Gastroesophageal sphincter (tissue), 4 donors: ENCODE measurements around the gene PON1. TPM values are rescaled to one million over a fixed set of nuclear protein-coding genes. Genes with fewer than 3 reads are reported as not detected.

Experiments
- ATAC-seq: fragments of 150-250 bp; one replicate; pipeline ENCODE4 v1.9.1; 2016; ENCODE audit warnings: mild to moderate bottlenecking, moderate library complexity
- H3K27ac ChIP-seq, 4 donors: fragments of 200-600 bp; sonication (generic) in 3 of 4; 1 replicate in 3 of 4; 2 replicates in 1 of 4; pipeline ENCODE4 v1.5.1; 2016 to 2019
- H3K27me3 ChIP-seq: fragments of 200-600 bp; sonication (generic); one replicate; pipeline ENCODE4 v1.5.1; 2019
- H3K36me3 ChIP-seq, 2 donors: fragments of 200-600 bp; sonication (generic); one replicate each; pipeline ENCODE4 v1.5.1; 2019; ENCODE audit warnings: control low read depth in 1 of 2
- H3K4me1 ChIP-seq, 3 donors: fragments of 200-600 bp; sonication (generic); 1 replicate in 2 of 3; 2 replicates in 1 of 3; pipeline ENCODE4 v1.5.1; 2016 to 2019; ENCODE audit warnings: control low read depth in 2 of 3
- H3K4me3 ChIP-seq, 2 donors: fragments of 200-600 bp; sonication (generic); one replicate each; pipeline ENCODE4 v1.5.1; 2019; ENCODE audit warnings: mild to moderate bottlenecking in 1 of 2, moderate library complexity in 1 of 2
- H3K9me3 ChIP-seq, 3 donors: fragments of 200-600 bp; sonication (generic); one replicate each; pipeline ENCODE4 v1.5.1; 2017 to 2019; ENCODE audit warnings: control low read depth in 2 of 3
- EP300 ChIP-seq: sonication (generic); formaldehyde crosslinking; IDR thresholded peaks from one replicate; pipeline ENCODE4 v1.6.1; 2017; ENCODE audit warnings: antibody characterized with exemption, mild to moderate bottlenecking
- POLR2A ChIP-seq, 2 donors: fragments of 450-650 bp; IDR thresholded peaks; one replicate each; pipeline ENCODE4 v1.6.1; 2017; ENCODE audit warnings: antibody characterized with exemption in 2 of 2, mild to moderate bottlenecking in 2 of 2, moderate library complexity in 1 of 2
- POLR2AphosphoS5 ChIP-seq: sonication (generic); formaldehyde crosslinking; IDR thresholded peaks from one replicate; pipeline ENCODE4 v1.6.1; 2017; ENCODE audit warnings: antibody characterized with exemption
- WGBS, 2 donors: methylation state at CpG; one replicate each; pipeline ENCODE4 v1.1.5; 2018; ENCODE audit warnings: low coverage in 1 of 2; 5-methylcytosine and 5-hydroxymethylcytosine counted together
- total RNA-seq, 4 donors: library from RNA; depleted of rRNA; stranded (reverse); fragments of >200 nt; gene quantifications; one replicate each; pipeline ENCODE4 v1.1.0, GENCODE V29; 2016
- TF ChIP-seq, protein P1 (sequence below), 4 experiments: fragments of 200-600 bp in 2 of 4; fragments of 450-650 bp in 2 of 4; sonication (generic) in 1 of 4; IDR thresholded peaks; one replicate each; pipeline ENCODE4 v1.5.1; 2017 to 2019; ENCODE audit warnings: antibody characterized with exemption in 4 of 4, mild to moderate bottlenecking in 2 of 4, moderate library complexity in 2 of 4

PON1 gene
- total RNA-seq, 4 donors from 2014 or later, result not detected

DNA sequence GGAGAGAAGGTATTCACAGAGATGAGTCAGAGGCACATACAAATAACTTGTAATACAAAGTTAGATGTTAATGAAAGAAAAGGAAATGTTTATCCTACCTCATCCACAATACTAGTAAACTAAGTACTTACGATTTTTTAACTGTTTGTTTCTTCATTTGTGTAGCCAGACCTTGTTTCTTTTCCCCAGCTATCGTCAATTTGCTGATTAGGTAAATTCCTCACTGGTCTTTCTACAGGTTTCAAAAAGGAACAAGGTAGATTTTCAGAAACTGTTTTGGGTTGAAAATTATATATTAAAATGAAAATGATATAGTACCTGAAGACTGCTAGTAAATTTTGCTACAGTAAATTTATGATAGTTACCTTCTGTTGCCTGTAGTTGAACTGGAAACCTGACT, 56.6 kb downstream of the PON1 start:
- peaks cover 0 to 18% of the 10 kb centered on the region in 2 donors for H3K36me3 ChIP-seq
- H3K9me3 ChIP-seq, result no peaks in the 10 kb centered on the region
- TF ChIP-seq POLR2A (IDR thresholded peaks at IDR 0.05), result no peak
- TF ChIP-seq, protein P1, sequence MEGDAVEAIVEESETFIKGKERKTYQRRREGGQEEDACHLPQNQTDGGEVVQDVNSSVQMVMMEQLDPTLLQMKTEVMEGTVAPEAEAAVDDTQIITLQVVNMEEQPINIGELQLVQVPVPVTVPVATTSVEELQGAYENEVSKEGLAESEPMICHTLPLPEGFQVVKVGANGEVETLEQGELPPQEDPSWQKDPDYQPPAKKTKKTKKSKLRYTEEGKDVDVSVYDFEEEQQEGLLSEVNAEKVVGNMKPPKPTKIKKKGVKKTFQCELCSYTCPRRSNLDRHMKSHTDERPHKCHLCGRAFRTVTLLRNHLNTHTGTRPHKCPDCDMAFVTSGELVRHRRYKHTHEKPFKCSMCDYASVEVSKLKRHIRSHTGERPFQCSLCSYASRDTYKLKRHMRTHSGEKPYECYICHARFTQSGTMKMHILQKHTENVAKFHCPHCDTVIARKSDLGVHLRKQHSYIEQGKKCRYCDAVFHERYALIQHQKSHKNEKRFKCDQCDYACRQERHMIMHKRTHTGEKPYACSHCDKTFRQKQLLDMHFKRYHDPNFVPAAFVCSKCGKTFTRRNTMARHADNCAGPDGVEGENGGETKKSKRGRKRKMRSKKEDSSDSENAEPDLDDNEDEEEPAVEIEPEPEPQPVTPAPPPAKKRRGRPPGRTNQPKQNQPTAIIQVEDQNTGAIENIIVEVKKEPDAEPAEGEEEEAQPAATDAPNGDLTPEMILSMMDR (IDR thresholded peaks at IDR 0.05), result no peak
- no peak for TF ChIP-seq EP300
- TF ChIP-seq POLR2AphosphoS5, result no peak
- WGBS, 2 donors, result 88 to 100% methylated on average over 1 to 2 of the region's 2 CpGs
- H3K27ac ChIP-seq, result no peak overlapping the region
- H3K4me1 ChIP-seq, result no peaks in the 10 kb centered on the region
- ATAC-seq, result no peak
- no peak overlapping the region for H3K4me3 ChIP-seq
- H3K27me3 ChIP-seq, result no peaks in the 10 kb centered on the region

- Histone ChIP-seq H3K27me3 (no peaks in the 10 kb centered on the region), H3K4me1 (no peaks in the 10 kb centered on the region), H3K4me3 (no peak overlapping the region), H3K9me3 (no peaks in the 10 kb centered on the region), H3K27ac (no peak overlapping the region), H3K36me3 (peaks cover 0 to 18% of the 10 kb centered on the region in 2 donors)
- no peak for ATAC-seq
- TF ChIP-seq POLR2AphosphoS5 (no peak), POLR2A (IDR thresholded peaks at IDR 0.05) (no peak), EP300 (no peak)
- TF ChIP-seq, protein P1 (IDR thresholded peaks at IDR 0.05), result no peak
- 93 to 100% methylated on average over 2 of the region's 2 CpGs for WGBS, 2 donors
Observed at GRCh38 chr7:95265634-95266033, 58.7 kb downstream of the PON1 start.

- 67 to 82% methylated on average over 5 to 6 of the region's 6 CpGs for WGBS, 2 donors
- no peaks in the 10 kb centered on the region for H3K27me3 ChIP-seq
- no peak overlapping the region for H3K27ac ChIP-seq
- no peaks in the 10 kb centered on the region for H3K4me1 ChIP-seq
- no peak overlapping the region for H3K4me3 ChIP-seq
- H3K9me3 ChIP-seq, result no peaks in the 10 kb centered on the region
- ATAC-seq, result no peak
- peaks cover 0 to 13% of the 10 kb centered on the region in 2 donors for H3K36me3 ChIP-seq
- TF ChIP-seq, protein P1 (IDR thresholded peaks at IDR 0.05), result no peak
- no peak for TF ChIP-seq POLR2AphosphoS5
- TF ChIP-seq EP300, result no peak
- TF ChIP-seq POLR2A (IDR thresholded peaks at IDR 0.05), result no peak
Observed at GRCh38 chr7:95264363-95264891, 59.9 kb downstream of the PON1 start.

DNA sequence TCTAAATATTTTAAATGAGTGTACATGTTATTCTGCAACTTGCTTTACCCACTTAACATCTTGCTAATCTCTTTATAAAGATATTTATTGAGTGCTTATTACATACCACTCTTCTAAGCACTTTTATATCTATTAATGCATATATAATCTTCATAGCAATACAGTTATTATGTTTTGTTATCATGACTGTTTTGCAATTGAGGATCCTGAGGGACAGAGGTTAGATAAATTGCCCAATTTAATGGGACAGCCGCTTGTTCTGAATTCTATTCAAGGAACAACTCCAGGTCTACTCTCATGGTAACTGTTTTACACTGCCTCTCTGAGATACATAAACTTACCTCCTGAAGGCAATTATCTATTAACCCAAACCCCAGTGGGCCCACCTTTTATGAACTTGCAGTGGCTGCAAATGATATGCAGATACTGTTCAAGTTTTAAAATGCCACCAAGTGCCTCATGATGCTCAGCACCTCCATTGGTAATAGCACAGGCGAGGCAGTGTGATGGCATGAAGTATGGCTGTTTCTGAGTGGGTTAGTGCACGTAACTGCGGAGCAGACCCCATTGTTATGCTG, 60.5 kb downstream of the PON1 start:
- no peak overlapping the region for H3K4me3 ChIP-seq
- ATAC-seq, result no peak
- TF ChIP-seq, protein P1 (IDR thresholded peaks at IDR 0.05), result no peak
- TF ChIP-seq POLR2AphosphoS5 (no peak), EP300 (no peak), POLR2A (IDR thresholded peaks at IDR 0.05) (no peak)

GRCh38 chr7:95262875-95263274, 61.5 kb downstream of the PON1 start:
- no peaks in the 10 kb centered on the region for H3K27me3 ChIP-seq

More for the DNA sequence above, 60.5 kb downstream of the PON1 start:
- no peaks in the 10 kb centered on the region for H3K4me1 ChIP-seq
- WGBS, 2 donors, result 74 to 84% methylated on average over 2 to 4 of the region's 4 CpGs
- H3K27ac ChIP-seq, result no peak overlapping the region
- peaks cover 0 to 8% of the 10 kb centered on the region in 2 donors for H3K36me3 ChIP-seq
- H3K27me3 ChIP-seq, result no peaks in the 10 kb centered on the region
- no peaks in the 10 kb centered on the region for H3K9me3 ChIP-seq

More at GRCh38 chr7:95262875-95263274, 61.5 kb downstream of the PON1 start:
- ATAC-seq, result no peak
- WGBS, 2 donors, result 95 to 100% methylated on average over 2 of the region's 2 CpGs
- Histone ChIP-seq H3K9me3 (no peaks in the 10 kb centered on the region), H3K4me3 (no peak overlapping the region), H3K27ac (no peak overlapping the region), H3K4me1 (no peaks in the 10 kb centered on the region), H3K36me3 (no peaks in the 10 kb centered on the region)
- TF ChIP-seq, protein P1 (IDR thresholded peaks at IDR 0.05), result no peak
- TF ChIP-seq POLR2A (IDR thresholded peaks at IDR 0.05), result no peak
- no peak for TF ChIP-seq POLR2AphosphoS5
- no peak for TF ChIP-seq EP300
